Fibroblast of peridontal ligament (primary cell): ENCODE measurements around the gene CDK5RAP2.

Source experiments
- DNase-seq: peaks from one replicate; pipeline ENCODE4 v3.0.0-alpha.2; 2010; ENCODE audit errors: extremely low read depth

Gene CDK5RAP2

GRCh38 chr9:120353506-120353905 is 226.5 kb downstream of the CDK5RAP2 start:
- peak; percentile 84 for DNase-seq

GRCh38 chr9:120351106-120351505 is 228.9 kb downstream of the CDK5RAP2 start:
- DNase-seq, result no peak

- no peak for DNase-seq
Observed at GRCh38 chr9:120350596-120350995, 229.4 kb downstream of the CDK5RAP2 start.

GRCh38 chr9:120348951-120349429 is 231.0 kb downstream of the CDK5RAP2 start:
- peak; percentile 58 for DNase-seq

GRCh38 chr9:120345379-120345778 is 234.6 kb downstream of the CDK5RAP2 start:
- DNase-seq, result no peak

- peak; percentile 79 for DNase-seq
Observed at GRCh38 chr9:120344230-120344629, 235.7 kb downstream of the CDK5RAP2 start.

GRCh38 chr9:120343416-120343815 is 236.6 kb downstream of the CDK5RAP2 start:
- no peak for DNase-seq
